Activated CD4-positive, alpha-beta T cell treated with anti-CD3 and anti-CD28 coated beads, Interleukin-2, amount 50 U/mL, for 4 hours (primary cell): Measurements from ENCODE around the gene USP44.
"Not testable (repeated sequence)": the region's sequence is repeated elsewhere in the genome, so short reads cannot be mapped to it uniquely, and the experiment has no call there.

Experiments used
- DNase-seq, 2 experiments: peaks; one replicate each; pipeline ENCODE4 v3.0.0-alpha.2; 2020

Gene USP44

DNA sequence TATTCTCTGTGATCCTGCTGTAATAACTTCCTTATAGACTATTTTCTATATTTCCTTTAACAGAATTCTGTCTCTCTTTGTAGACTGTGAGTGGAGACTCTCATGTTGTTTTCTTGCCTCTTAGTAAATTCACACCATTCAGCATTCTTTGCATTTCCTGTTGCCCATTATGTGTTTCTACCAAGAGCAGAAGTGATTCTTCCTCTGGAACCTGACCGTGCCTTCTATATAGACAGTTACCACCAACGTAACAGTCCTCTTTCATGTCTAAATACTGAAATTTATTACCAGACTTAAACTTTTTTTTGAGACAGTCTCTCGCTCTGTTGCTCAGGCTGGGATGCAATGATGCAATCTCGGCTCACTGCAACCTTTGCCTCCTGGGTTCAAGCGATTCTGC, 46.2 kb downstream of the USP44 start:
- DNase-seq: no peak

DNA sequence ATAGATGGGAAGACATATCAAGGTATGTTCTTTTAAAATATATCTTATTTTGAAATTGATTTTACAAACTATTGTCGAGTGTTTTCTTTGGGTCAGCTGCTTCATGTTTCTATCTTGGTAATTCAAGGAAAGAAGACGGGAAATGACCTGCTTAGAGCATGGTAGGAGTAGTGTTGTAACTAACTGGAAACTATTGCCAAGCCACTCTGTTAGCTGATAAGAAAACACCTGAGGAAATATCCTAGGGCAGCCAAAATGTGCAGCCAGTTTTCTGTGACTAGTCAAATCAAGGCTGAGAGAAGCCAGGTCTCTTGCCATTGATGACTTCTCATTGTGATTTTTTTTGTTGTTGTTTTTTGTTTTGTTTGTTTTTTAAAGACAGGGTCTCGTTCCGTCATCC, 47.1 kb downstream of the USP44 start:
- DNase-seq: no peak

DNA sequence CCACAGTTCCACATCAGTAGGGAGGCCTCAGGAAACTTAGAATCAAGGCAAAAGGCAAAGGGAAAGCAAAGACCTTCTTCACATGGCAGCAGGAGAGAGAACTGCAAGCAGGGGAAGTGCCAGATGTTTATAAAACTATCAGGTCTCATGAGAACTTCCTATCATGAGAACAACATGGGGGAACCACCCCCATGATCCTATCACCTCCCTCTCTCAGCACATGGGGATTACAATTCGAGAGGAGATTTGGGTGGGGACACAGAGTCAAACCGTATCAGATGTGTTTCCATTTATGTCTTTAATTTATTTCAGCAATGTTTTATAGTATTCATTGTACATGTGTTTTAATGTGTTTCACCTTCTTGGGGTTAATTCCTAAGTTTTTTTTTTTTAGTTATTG, 51.5 kb downstream of the USP44 start:
- DNase-seq: no peak

DNA sequence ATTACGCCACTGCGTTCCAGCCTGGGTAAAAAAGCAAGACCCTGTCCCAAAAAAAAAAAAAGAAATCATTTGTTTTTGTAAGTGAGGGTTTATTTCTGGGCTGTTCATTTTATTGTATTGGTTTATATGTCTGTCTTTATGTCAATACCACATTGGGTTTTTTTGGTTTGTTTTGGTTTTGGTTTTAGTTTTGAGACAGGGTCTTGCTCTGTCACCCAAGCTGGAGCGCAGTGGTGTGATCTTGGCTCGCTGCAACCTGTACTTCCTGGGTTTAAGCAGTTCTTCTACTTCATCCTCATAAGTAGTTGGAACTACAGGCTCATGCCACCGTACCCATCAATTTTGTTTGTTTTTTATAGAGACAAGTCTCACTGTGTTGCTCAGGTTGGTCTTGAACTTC, 52.3 kb downstream of the USP44 start:
- no peak for DNase-seq

DNA sequence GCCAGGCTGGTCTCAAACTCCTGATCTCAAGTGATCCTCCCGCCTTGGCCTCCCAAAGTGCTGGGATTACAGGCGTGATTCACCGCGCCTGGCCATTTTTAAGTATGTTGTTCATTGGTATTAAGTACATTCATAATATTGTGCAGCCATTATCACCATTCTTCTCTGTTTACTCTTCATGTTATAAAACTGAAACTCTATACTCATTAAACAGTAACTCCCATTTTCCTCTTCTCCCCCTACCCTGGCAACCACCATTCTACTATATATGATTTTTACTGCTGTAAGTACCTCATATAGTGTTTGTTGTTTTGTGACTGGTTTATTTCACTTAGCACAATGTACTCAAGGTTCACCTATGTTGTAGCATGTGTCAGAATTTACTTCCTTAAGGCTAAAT, 54.2 kb downstream of the USP44 start:
- DNase-seq: no peak

DNA sequence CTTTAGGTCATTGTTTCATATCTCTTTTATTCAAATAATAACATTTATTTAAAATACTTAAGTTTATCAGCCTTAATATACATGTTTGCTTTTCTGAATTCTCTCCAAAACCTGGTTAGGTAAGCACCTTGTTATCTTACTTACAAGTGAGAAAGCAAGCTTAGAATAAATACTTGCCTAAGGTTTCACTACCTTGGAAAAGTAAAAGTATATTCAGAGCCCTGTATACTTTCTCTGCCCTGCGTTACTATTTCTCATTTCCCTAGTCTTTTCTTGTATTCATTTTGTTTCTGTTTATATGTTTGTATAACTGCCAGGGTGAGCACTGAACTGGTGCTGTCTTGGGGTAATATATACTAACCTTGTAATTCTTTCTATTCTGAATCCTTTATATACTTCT, 55.8 kb downstream of the USP44 start:
- no peak for DNase-seq

DNA sequence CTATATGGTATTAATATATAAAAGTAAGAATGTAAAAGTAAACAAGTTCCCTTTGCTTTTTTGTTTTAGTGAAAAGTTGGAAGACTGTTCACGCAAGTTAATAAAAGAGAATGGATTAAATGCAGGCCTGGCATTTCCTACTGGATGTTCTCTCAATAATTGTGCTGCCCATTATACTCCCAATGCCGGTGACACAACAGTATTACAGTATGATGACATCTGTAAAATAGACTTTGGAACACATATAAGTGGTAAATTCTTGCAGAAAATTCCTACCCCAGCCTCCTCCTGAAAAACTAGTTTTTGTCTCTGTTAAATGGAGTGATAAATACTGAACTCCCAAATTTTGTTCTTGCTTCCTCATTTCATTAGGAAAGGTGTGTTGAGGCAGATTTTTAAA, 56.4 kb downstream of the USP44 start:
- no peak for DNase-seq

DNA sequence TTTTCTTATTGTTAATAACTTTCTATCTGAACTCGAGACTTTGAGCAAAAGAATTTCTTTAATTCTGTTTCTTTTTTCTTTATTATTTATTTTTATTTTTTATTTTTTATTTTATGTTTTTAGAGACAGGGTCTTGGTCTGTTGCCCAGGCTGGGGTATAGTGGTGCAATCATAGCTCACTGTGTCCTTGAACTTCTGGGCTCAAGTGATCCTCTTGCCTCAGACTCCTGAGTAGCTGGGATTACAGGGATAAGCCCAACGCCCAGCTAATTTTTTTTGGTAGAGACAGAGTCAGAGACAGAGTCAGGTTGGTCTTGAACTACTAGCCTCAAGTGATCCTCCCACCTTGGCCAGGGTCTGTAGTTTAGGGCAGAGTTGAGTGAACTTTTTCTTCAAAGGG, 58.8 kb downstream of the USP44 start:
- DNase-seq: no peak

DNA sequence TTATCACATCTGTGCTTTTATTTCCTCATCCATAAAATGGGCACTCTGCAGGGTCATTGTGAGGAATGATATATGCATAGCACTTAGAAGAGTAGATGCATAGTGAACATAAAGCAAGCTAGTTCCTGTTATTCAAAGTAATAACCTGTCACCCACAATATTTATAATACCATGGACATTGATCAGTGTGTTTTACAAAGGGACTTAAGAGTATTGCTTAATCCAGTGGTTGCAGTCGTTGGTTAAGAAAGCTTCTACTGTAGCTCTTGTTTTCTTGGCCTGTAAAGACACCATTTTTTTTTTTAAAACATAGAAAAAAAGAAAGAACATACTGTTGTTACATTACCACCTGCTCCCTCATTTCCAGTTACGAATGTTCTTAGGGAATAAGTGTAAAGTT, 64.3 kb downstream of the USP44 start:
- no peak for DNase-seq

DNA sequence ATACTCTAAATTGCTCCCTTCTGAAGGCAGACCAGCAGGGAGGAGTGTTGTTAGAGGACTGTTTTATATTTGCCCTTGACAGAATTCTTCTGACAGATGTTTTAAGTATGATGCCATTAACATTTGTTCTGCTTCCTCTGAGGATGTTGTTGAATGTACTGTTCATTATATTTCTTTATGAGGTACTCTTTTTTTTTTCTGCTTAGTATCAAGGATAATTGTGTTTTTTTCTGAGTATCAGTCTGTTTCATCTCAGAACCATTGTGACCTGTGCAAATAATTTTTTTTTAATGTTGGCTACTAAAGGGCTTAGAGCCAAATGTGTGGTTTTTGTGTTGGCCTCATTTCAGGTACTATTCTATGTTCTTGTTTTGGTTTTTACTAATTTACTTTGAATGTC, 66.8 kb downstream of the USP44 start:
- no peak for DNase-seq

DNA sequence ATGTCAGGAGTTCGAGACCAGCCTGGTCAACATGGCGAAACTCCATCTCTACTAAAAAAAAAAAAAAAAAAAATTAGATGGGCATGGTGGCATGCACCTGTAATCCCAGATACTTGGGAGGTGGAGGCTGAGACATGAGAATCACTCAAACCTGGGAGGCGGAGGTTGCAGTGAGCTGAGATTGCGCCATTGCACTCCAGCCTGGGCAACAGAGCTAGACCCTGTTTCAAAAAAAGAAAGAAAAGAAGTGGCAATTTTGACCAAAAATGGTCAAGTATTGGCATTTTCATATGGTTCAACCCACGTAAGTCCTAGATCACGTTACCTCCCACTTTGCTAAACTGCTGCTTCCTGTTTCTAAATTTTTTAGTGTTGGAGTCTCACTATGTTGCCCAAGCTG, 68.7 kb downstream of the USP44 start:
- not testable (repeated sequence) for DNase-seq

DNA sequence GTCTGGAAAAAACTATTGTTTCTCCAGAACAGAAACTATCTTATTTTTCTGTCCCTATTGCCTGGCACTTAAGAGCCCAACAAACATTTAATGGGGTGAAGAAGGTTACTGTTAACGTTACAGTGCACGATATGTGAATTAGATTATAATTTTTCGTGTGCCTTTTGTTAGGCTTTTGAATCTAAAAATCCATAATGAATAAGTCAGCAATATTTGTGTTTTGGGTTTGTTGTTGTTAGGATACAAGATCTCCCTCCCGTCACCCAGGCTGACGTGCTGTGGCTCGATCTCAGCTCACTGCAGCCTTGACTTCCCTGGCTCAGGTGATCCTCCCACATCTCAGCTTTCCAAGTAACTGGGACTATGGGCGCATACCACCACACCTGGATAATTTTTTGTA, 69.4 kb downstream of the USP44 start:
- no peak for DNase-seq

DNA sequence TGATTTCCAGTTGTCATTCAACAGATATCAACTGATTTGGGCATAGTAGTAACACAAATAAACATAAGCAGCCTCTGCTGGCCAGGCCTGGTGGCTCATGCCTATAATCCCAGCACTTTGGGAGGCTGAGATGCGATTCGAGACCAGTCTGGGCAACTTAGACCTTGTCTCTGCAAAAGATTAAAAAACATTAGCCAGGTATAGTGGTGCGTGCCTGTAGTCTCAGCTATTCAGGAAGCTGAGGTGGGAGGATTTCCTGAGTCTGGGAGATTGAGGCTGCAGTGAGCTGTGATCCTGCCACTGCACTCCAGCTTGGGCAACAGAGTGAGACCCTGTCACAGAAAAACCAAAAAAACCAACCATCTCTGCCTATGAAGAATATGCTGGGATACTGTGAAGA, 70.2 kb downstream of the USP44 start:
- no peak for DNase-seq

DNA sequence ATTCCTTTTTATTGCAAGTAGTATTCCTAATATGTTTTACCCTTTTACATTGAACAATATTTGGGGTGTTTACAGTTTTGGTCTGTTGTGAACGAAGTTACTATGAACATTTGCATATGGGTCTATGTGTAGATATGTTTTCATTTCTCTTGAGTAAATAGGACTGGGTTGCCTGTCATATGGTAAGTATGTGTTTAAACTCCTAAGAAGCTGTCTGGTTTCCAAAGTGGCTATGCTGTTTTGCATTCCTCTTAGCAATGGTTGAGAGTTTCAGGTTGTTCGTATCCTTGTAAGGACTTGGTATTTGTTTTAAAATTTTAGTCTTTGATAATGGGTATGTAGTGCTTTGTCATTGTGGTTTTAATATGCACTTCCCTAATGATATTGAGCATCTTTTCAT, 71.0 kb downstream of the USP44 start:
- DNase-seq: no peak

DNA sequence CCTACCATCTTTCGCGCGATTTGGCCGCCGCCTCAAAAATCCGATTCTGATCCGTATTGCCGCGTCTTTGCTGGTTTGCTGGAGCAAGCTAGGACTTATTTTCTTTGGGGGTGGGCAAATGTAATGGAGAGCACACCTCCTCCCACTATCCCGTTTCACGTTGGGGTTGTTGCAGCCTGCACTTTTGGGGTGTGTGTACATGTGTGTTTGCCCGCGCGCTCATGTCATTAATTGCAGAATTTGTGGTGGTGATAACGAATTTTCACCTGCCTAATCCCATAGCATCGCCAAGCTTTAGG, 76.7 kb downstream of the USP44 start:
- DNase-seq: no peak

DNA sequence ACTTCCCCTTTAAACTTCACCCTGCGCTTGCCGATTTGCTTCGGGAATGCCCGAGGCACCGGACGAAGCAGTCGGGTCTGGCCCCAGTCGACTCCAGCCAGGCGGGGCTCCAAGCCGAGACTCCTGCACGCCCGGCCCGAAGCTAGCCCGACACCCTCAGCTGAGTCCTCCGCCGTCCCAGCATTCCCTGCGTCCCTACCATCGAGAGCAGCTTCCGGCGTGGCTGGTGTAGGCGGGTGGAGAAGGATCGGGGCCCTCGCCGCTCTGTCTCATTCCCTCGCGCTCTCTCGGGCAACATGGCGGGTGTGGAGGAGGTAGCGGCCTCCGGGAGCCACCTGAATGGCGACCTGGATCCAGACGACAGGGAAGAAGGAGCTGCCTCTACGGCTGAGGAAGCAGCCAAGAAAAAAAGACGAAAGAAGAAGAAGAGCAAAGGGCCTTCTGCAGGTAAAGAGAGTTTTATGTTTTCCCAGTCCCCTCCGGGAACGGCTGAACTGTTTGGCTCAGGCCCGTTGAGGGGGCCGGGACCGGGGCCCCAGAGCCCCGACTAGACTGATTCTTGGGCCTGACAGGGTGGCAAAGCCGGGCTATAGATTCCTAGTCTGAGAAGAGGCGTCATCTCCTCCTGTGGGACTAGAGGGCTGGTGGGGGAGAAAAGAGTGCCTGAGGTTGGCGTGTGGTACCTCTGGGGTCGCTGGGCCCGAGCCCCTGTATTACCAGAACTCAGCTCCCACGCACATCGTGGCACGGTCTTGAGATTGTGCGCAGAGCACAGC, 77.2 kb downstream of the USP44 start, which contains the start of gene METAP2:
Gene METAP2 (plus strand): TSS at position 269 of the 776 bp plus-strand sequence. CDS start 28 bp downstream, at position 297.
- DNase-seq: peak; percentile 90 to 93

DNA sequence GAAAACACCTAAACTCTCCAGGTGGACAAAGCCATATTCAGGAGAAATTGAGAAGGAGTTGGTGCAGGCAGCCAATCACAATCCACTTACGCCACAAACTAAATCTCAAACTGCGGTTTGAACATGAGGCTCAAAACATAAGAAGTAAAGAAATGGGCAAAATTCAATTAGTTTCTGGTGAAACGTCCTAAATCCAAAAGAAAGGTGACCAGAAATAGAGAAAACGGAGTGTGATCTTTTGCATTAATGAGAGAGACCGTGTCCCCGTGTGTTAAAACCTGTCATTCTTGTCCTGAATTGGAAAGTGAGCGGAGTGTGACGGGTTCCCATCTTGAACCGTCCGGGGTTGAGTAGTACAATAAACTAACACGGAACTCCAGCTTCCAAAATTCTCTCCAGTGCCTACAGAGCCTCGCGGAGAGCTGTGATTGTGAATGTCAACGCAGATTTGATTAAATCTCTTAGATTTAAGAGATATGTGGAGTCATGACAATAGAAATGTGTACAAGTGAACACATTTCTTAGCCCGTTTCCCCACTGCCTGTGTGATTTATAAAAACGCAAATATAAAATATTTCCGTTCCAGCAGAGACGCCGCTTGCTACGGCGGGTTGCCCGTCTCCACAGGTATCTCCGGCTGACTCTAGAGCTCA, 77.9 kb downstream of the USP44 start:
- peak; percentile 12 to 26 for DNase-seq

DNA sequence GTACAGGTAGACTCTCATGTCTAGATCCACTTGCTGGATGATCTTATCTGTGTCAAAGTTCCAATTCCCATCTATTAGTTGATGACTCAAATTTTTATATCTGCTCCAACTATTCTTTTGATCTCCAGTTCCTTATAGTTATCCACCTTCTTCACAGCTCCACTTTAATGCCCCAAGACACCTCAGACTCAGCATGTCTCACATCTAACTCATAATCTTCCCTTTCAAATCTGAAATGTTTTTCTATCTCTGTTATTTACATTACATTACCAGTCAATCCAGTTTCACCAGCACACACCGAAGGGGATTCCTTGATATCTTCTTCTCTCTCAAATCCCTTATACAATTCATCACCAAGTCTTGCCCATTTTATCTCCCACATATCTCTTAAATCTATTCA, 81.0 kb downstream of the USP44 start:
- DNase-seq: no peak
